Activated naive CD8-positive, alpha-beta T cell (primary cell): ENCODE data around the gene PAM.
"Not testable (repeated sequence)": the region's sequence is repeated elsewhere in the genome, so short reads cannot be mapped to it uniquely, and the experiment has no call there.

Experiments
- H3K27ac Mint-ChIP-seq: one replicate; pipeline ENCODE4 v1.8.0; 2021; ENCODE audit warnings: mixed read lengths
- H3K27me3 Mint-ChIP-seq: one replicate; pipeline ENCODE4 v1.8.0; 2021; ENCODE audit warnings: mixed read lengths
- H3K36me3 Mint-ChIP-seq: one replicate; pipeline ENCODE4 v1.8.0; 2021; ENCODE audit warnings: mixed read lengths
- H3K4me1 Mint-ChIP-seq: one replicate; pipeline ENCODE4 v1.8.0; 2021; ENCODE audit warnings: low read depth, mixed read lengths
- H3K4me3 Mint-ChIP-seq: one replicate; pipeline ENCODE4 v1.8.0; 2021; ENCODE audit warnings: mild to moderate bottlenecking, mixed read lengths
- H3K9me3 Mint-ChIP-seq: one replicate; pipeline ENCODE4 v1.8.0; 2021; ENCODE audit warnings: low read depth, mixed read lengths

The PAM gene

DNA sequence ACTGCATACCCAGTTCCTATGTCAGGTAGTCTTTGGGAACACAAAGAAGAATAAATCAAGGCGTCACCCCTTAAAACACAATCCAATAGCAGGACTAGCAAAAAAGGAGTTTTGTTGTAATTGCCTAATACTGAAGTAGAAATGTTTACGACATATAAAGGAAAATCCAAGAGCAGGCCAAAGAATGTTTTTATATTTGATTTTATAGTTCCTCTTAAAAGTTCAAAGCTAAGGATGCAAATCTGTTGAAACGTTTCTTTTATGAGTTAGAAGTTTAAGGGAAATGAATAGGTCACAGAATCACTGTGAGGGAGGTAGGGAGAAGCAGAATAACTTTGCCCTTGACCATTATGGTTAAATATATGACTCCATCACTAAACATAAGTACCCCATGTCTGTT lies 136.1 kb downstream of the PAM start:
- no peak overlapping the region for H3K27ac Mint-ChIP-seq
- H3K9me3 Mint-ChIP-seq = no peaks in the 10 kb centered on the region
- peaks cover 8% of the 10 kb centered on the region for H3K36me3 Mint-ChIP-seq
- no peaks in the 10 kb centered on the region for H3K27me3 Mint-ChIP-seq
- peaks cover 6% of the 10 kb centered on the region for H3K4me1 Mint-ChIP-seq
- no peak overlapping the region for H3K4me3 Mint-ChIP-seq

DNA sequence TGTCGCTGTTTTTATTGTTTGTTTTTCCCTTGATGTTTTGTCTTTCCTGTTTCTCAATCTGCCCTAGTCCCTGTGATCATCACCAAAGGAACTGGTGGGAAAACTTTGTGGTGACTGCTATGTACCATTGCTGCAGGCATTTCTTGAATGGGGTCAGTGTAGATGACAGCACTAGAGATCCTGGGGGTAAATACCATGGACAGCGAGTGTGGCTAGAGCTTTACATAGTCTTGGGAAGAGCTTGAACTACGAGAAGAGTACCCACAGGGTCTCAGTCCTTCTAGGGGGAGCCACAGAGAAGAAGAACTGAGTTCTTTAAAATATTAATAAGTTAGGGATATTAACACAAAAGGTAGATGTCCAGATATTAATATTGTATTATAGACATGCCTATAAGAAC lies 138.8 kb downstream of the PAM start:
- Mint-ChIP-seq H3K27me3 (no peaks in the 10 kb centered on the region), H3K9me3 (no peaks in the 10 kb centered on the region), H3K27ac (no peak overlapping the region), H3K36me3 (peaks cover 2% of the 10 kb centered on the region), H3K4me3 (no peak overlapping the region), H3K4me1 (no peaks in the 10 kb centered on the region)

DNA sequence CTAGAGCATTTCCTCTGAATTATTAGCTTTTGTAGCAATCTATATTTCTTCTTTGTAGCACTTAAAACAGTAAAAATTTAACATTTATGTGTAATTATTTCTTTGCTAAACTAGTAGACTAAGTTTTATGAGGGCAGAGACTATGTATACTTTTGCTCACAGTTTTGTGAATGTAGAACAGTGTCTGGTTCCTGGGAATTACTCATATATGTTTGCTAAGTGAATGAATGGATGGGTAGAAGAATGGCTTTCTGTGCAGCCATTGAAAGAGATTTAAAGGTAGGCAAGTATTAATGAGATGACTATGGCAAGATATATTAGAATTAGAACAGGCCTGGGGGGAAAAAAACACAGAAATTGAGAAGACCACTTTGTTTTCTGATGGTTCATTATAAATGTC lies 140.1 kb downstream of the PAM start:
- Mint-ChIP-seq H3K27ac (no peak overlapping the region), H3K4me3 (no peak overlapping the region), H3K27me3 (no peaks in the 10 kb centered on the region), H3K4me1 (no peaks in the 10 kb centered on the region), H3K36me3 (peaks cover 2% of the 10 kb centered on the region), H3K9me3 (no peaks in the 10 kb centered on the region)

DNA sequence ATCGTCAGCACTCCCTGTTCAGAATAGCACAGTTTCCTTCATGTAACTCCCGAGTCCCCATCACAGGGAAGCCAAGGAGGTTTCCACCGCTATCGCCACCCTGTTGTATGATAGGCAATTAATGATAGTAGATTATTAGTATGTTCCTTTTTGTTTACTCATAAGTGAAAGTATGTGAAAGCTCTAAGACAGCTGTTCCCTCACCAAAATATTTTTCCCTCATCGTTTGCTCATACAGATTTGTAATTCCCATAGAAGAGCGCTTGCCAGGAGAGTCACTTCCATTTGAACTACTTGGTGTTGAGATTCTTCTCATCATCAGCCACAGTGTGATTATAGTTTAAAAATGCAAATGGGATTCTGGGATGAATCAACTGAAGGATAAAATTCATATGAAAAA lies 140.9 kb downstream of the PAM start:
- no peak overlapping the region for H3K4me3 Mint-ChIP-seq
- no peak overlapping the region for H3K27ac Mint-ChIP-seq
- peaks cover 2% of the 10 kb centered on the region for H3K36me3 Mint-ChIP-seq
- no peaks in the 10 kb centered on the region for H3K9me3 Mint-ChIP-seq
- H3K4me1 Mint-ChIP-seq = no peaks in the 10 kb centered on the region
- no peaks in the 10 kb centered on the region for H3K27me3 Mint-ChIP-seq

DNA sequence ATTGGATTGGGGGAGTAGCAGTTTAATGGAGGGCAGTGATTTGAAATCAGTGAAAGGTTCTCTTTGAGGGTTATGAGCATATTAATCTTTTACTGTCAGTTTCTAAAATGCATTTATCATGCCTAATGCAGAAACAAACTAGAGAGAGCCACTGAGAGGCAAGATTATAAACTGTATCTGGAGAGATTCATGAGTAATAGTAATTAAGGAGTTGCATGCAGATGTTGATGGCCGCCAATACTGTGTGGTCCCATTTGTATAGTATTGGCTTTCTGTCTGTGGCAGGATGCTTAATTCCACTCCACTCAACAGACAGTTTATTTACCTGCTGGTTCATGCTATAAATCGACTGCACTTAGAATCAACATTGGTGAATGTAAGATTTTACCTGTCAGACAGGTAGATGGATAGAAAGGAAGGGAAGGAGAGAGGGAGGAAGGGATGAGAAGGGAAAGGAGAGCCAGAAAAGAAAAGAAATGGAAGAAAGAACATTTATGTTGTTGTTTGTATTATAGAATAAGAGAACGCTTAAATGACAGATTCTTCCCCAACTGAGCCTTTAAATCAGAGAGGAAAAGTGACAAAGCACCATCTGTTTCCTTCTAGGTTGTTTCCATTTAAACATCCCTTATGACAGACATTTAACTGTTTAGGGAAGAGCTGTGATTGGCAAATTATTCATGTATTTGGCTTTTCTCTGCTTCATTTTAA lies 146.5 kb downstream of the PAM start:
- H3K27ac Mint-ChIP-seq = no peak overlapping the region
- no peaks in the 10 kb centered on the region for H3K9me3 Mint-ChIP-seq
- H3K27me3 Mint-ChIP-seq = no peaks in the 10 kb centered on the region
- no peak overlapping the region for H3K4me3 Mint-ChIP-seq
- H3K4me1 Mint-ChIP-seq = no peaks in the 10 kb centered on the region
- peaks cover 18% of the 10 kb centered on the region for H3K36me3 Mint-ChIP-seq

DNA sequence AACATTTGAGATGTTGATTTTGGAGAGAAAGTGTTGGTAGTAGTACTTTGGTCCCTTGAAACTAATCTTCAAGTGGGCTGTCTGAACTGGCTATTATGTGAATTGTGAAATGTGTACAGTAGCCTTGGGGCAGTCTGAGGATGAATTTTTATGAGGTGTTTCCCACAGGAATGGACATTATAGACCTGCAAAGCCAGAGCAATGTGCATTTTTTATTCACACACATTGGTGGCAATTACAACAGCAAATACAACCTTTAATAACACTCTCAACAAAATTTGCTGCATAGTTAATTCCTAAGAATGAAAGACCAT lies 147.0 kb downstream of the PAM start:
- Mint-ChIP-seq H3K9me3 (no peaks in the 10 kb centered on the region), H3K27ac (no peak overlapping the region), H3K4me1 (no peaks in the 10 kb centered on the region), H3K27me3 (no peaks in the 10 kb centered on the region), H3K36me3 (peaks cover 18% of the 10 kb centered on the region), H3K4me3 (no peak overlapping the region)

DNA sequence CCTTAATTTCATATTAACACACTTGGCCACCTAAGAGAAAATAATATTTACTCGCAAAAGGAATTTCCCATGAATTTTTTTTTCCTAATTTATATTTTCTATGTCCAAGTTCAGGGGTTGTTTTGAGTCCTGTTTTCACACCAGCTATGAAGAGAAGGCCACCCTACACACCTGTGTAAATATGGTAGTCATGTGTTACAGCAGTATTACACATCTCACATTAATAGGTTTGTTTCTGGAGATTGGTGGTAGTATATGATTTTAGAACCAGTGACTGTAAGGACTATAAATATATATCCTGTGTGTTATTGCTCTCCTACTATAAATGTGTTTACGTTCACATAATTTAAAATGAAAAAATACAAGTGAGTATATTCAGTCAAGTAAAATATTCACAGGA lies 147.5 kb downstream of the PAM start:
- H3K4me3 Mint-ChIP-seq = no peak overlapping the region

DNA sequence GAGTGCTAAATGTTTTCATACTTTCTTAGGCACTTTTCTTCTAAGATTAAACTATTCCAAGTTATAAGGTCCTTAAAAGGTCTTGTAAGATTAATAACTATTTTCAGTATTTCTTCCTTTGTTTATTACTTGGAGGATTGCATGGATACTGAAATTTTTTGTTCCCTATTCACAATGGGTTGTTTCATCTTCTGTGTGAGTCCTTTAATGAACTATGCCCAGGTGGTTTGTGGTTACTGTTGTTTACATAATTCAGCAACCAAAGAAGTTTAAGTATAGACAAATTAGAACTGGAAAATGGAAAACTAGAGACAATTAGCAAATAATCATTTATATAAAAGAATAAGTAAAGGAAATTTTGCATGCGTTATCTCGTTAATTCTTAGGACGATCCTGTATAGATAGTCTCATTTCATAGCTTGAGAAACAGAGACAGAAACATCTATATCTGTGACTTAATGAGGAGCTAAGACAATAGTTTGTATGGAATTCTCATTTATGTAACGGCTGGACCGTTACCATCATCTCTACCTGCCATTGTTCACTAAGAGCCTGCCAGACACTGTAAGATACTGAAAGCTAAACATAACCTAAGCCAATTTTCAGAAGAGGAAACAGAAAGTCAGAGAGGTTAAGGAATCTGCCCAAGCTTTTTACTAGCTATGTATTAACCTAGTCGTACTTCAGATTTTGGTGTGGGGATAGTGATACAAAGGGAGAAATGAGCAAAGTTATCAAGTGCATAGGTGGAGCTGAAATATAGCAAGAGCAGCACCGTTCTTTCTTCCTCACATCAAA lies 148.2 kb downstream of the PAM start:
- Mint-ChIP-seq H3K27me3 (no peaks in the 10 kb centered on the region), H3K36me3 (peaks cover 18% of the 10 kb centered on the region), H3K4me1 (no peaks in the 10 kb centered on the region), H3K27ac (no peak overlapping the region), H3K4me3 (no peak overlapping the region), H3K9me3 (no peaks in the 10 kb centered on the region)

More for the DNA sequence above, 147.5 kb downstream of the PAM start:
- H3K27ac Mint-ChIP-seq = no peak overlapping the region
- H3K9me3 Mint-ChIP-seq = no peaks in the 10 kb centered on the region
- H3K36me3 Mint-ChIP-seq = peaks cover 18% of the 10 kb centered on the region
- H3K4me1 Mint-ChIP-seq = no peaks in the 10 kb centered on the region
- no peaks in the 10 kb centered on the region for H3K27me3 Mint-ChIP-seq

DNA sequence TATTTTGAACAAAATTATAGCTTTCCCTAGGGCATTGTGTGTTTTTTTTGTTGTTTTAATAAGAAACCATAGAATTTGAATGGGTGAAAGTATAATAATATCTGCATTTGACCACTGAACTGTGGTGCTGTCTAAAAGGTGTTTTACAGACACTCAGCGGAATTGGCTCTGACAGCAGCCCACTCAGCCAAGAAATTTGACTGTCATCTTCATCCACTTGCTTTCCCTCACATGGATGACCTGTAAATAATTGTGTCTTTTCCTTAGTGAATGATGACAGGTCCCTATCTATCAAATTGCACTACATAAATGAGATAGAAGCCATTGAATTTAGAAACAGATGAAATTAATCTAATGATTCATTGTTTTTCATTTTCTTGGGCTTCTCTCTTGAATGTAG lies 150.0 kb downstream of the PAM start:
- Mint-ChIP-seq H3K27ac (no peak overlapping the region), H3K27me3 (no peaks in the 10 kb centered on the region), H3K4me3 (no peak overlapping the region), H3K36me3 (peaks cover 18% of the 10 kb centered on the region), H3K4me1 (no peaks in the 10 kb centered on the region), H3K9me3 (no peaks in the 10 kb centered on the region)

DNA sequence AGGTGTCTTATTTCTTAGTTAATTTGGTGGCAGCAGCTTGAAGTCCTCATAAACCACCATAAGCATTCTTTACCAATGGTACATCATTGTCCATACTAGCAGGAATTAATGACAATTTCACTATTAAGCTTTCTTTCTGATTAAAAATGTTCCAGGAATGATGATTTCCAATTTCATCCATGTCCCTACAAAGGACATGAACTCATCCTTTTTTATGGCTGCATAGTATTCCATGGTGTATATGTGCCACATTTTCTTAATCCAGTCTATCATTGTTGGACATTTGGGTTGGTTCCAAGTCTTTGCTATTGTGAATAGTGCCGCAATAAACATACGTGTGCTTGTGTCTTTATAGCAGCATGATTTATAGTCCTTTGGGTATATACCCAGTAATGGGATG lies 152.0 kb downstream of the PAM start:
- H3K4me3 Mint-ChIP-seq, H3K9me3 Mint-ChIP-seq, H3K27ac Mint-ChIP-seq, H3K4me1 Mint-ChIP-seq, H3K27me3 Mint-ChIP-seq: not testable (repeated sequence)
- H3K36me3 Mint-ChIP-seq = peaks cover 16% of the 10 kb centered on the region

DNA sequence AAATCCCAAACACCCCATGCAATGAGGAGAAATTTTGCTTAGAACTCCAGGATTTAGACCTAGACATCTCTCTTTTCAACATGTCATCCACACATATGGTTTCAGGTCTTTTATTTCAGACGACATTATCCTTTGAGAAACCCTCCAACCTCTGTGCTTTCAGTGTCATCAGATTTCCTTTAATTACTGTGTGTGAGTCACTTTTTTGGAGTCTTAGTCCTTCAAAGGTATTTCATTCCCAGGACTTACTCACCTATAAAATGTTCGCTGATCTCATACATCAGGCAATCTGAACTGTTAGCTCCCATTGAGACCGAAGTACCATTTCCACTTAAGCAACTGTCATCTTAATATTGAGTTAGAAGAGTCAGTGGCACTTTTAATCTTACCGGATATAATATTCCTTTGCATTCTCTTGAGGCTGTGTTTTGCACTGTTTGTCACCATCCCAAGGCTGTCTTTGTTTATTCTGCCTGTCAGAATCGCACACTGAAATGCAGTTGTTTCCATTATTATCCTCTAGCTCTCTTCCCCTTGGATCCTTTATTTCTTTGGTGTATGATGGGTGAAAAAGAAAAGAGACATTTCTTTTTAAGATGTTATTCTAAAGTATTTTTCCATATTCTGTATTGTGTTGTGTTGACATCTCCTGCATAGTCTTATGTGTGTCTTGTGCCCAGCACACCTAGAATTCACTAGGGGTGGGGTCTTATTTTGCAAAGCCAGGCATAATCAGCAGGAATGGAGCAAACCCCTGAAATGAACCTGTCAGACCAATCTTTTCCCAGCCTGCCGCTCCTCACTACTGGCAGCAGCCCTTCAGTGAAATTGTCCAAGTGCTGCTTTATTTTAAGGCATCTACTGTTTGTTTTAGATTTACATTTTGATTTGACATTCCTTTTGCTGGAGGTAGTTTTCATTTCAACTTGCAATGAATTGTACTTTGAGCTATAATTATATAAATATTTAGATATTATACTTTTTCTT lies 155.4 kb downstream of the PAM start:
- Mint-ChIP-seq H3K27me3 (no peaks in the 10 kb centered on the region), H3K4me3 (no peak overlapping the region), H3K27ac (no peak overlapping the region), H3K9me3 (no peaks in the 10 kb centered on the region), H3K36me3 (peaks cover 14% of the 10 kb centered on the region), H3K4me1 (peaks cover 2% of the 10 kb centered on the region)

DNA sequence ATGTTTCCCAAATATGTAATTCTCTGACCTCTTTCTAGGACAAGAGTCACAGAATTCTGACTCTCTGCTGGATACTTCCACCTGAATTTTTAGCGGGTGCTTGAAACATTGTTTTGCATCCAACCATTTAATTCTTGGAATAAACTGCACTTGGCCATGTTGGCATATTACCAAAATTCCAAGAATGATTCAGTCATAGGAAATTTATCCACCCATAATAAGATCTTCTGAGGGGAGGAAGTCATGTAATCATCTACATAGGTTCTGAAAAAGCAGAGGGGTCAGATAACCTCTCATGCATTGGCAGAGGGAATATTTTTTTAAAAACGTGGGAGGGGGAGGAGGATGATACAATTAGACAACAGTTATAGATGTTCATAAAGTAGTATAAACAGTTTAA lies 156.9 kb downstream of the PAM start:
- no peak overlapping the region for H3K4me3 Mint-ChIP-seq
- peaks cover 2% of the 10 kb centered on the region for H3K4me1 Mint-ChIP-seq
- peaks cover 6% of the 10 kb centered on the region for H3K36me3 Mint-ChIP-seq

DNA sequence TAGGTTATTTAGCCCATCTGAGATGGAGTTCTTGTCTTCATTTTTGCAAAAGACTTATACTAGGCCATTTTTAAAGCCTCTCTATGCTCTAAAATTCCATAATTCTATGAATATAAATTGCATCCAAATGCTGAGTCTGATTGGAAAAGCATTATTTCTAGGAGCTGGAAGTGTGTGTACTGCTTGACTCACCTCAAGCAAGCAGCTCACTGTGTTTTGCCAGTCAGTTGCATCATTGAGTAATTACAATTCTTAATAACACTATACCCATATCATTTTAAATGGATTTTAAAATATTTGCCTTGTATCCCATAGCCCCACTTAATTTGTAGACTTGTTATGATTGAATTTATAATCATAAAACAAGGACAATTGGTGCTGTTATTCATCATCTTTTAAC lies 161.0 kb downstream of the PAM start:
- Mint-ChIP-seq H3K4me1 (peaks cover 2% of the 10 kb centered on the region), H3K27me3 (no peaks in the 10 kb centered on the region), H3K27ac (no peak overlapping the region), H3K9me3 (no peaks in the 10 kb centered on the region), H3K4me3 (no peak overlapping the region), H3K36me3 (peaks cover 6% of the 10 kb centered on the region)

More for the DNA sequence above, 156.9 kb downstream of the PAM start:
- Mint-ChIP-seq H3K9me3 (no peaks in the 10 kb centered on the region), H3K27ac (no peak overlapping the region), H3K27me3 (no peaks in the 10 kb centered on the region)

DNA sequence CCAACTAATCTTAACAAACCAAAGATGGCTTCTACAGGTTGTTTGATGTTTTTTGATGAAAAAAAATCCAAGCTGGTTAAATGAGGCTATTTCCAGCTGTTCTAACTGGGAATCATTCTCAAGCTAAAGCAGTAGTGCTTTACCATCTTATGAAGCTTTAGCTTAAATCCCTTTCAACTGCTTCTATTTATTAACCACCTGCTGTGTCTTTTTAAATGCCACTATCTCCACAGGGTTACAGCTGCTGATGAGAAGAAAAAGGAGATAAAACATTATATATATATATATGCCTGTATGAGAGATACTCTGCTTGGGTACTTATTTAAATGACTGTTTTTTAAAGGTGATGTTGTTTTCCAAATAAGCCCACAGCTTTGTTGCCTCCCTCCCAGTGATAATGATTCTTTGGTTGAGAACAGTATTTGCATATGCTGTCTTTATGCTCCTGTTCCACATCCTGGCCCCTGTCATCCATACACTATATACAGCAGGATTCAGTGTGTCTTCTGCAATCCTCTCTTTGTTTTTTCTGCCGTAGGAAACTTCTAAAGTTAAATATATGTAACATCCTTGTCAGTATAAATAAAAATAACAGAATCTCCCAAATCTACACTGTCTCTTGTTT lies 164.0 kb downstream of the PAM start:
- Mint-ChIP-seq H3K27me3 (no peaks in the 10 kb centered on the region), H3K9me3 (no peaks in the 10 kb centered on the region), H3K36me3 (peaks cover 3% of the 10 kb centered on the region), H3K4me3 (no peak overlapping the region), H3K4me1 (no peaks in the 10 kb centered on the region), H3K27ac (no peak overlapping the region)

DNA sequence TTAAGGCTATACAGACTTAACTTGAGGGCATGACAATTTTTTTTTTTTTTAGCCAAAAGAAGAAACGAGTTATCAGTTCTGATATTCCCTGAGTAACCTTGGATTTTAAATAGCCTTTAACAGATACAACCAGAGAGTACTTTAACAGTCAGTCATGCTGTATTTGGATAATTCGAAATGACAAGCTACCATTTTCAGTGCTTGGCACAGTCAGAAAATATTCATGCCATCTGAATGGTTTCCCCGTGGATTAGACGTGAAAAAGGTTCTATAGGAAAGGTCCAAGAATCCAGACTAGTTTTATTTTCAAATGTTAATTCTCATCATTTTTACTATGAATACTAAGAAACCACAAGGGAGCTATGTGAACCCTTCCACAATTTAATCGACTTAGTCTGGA lies 165.7 kb downstream of the PAM start:
- H3K4me3 Mint-ChIP-seq = no peak overlapping the region
- no peaks in the 10 kb centered on the region for H3K27me3 Mint-ChIP-seq
- no peaks in the 10 kb centered on the region for H3K4me1 Mint-ChIP-seq
- no peaks in the 10 kb centered on the region for H3K9me3 Mint-ChIP-seq
- H3K36me3 Mint-ChIP-seq = no peaks in the 10 kb centered on the region
- H3K27ac Mint-ChIP-seq = no peak overlapping the region
